MCF 10A (cell line): ENCODE data around the gene MOCS1. TPM values are rescaled to one million over a fixed set of nuclear protein-coding genes. Genes with fewer than 3 reads are reported as not detected.

Source experiments
- BruUV-seq: library from RNA; stranded (reverse); fragments of 400-500 nt; replicated peaks from 2 replicates; lab custom pipeline; 2021; lab: Mats Ljungman, UMichigan
- CTCF ChIA-PET: fragments of 300-600 bp; sonication (Branson Sonifier 250); formaldehyde crosslinking; extraction: SDS; loops from one replicate; lab custom pipeline; 2021; ENCODE audit warnings: antibody characterized with exemption, inconsistent platforms; lab: Yijun Ruan, JAX
- POLR2A ChIA-PET: fragments of 300-600, 350-650 bp; sonication (Branson Sonifier 250); formaldehyde crosslinking; extraction: SDS; loops from one replicate; lab custom pipeline; 2020; ENCODE audit warnings: antibody characterized with exemption, inconsistent platforms; lab: Yijun Ruan, JAX
- DNase-seq: peaks from one replicate; pipeline ENCODE4 v3.0.0-alpha.2; 2018; ENCODE audit not compliant: unreplicated experiment
- H3K27ac Mint-ChIP-seq: one replicate; pipeline ENCODE4 v1.8.0; 2022; ENCODE audit warnings: mild to moderate bottlenecking, low read depth, mixed read lengths; ENCODE audit not compliant: unreplicated experiment
- H3K27me3 Mint-ChIP-seq: one replicate; pipeline ENCODE4 v1.8.0; 2022; ENCODE audit warnings: mixed read lengths; ENCODE audit not compliant: insufficient read depth, unreplicated experiment
- H3K36me3 Mint-ChIP-seq: one replicate; pipeline ENCODE4 v1.8.0; 2022; ENCODE audit warnings: mild to moderate bottlenecking, moderate library complexity, mixed read lengths; ENCODE audit not compliant: insufficient read depth, unreplicated experiment
- H3K4me1 Mint-ChIP-seq: one replicate; pipeline ENCODE4 v1.8.0; 2022; ENCODE audit warnings: mixed read lengths; ENCODE audit not compliant: insufficient read depth, unreplicated experiment
- H3K4me3 Mint-ChIP-seq: one replicate; pipeline ENCODE4 v1.8.0; 2022; ENCODE audit warnings: mild to moderate bottlenecking, moderate library complexity, mixed read lengths; ENCODE audit not compliant: unreplicated experiment
- H3K9me3 Mint-ChIP-seq: one replicate; pipeline ENCODE4 v1.8.0; 2022; ENCODE audit warnings: mixed read lengths; ENCODE audit not compliant: unreplicated experiment
- intact Hi-C: fragments of 100-400 bp; cut with micrococcal nuclease; formaldehyde crosslinking; loops from 2 replicates; pipeline ENCODE4 v1.14.1; 2022
- total RNA-seq: library from RNA; stranded (reverse); gene quantifications from 2 replicates; pipeline ENCODE4 v1.2.3, GENCODE V29; 2022
- TF ChIP-seq, protein P1 (sequence below): fragments of 200-600 bp; IDR thresholded peaks from one replicate; pipeline ENCODE4 v1.8.0; 2022; ENCODE audit warnings: antibody characterized with exemption, mild to moderate bottlenecking; ENCODE audit not compliant: unreplicated experiment

Gene MOCS1
- total RNA-seq, 1 experiment from 2014 or later, result 5.3 TPM

DNA sequence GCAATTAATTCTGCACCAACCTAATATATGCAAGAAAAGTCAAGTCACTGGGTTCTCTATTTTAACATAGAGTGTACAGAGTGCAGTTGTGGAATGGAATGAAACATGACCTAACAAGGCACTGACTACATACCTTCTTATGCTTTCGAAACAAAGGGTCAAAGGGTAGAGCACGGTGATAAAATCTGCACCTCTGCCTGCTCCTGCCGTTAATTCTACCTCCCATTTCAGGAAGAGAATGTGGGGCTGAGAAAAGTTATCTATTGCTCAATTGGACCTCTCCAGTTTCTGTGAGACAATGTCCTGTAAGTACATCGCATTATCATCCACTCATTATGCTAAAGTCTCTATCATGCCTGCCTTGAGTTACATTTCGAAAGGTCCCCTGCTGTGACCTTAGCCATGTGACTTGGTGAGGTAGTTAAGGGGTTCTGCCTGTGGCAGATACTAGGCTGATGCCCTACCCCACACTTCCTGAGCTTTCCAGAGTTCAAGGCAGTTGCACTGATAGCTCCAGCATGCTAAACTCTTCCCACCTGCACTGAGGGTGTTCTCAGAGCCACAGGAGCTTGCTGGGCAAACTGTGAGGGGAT lies 14.0 kb upstream of the MOCS1 start:
- intact Hi-C loops, result no loop called here
- no peak for DNase-seq
- TF ChIP-seq, protein P1, sequence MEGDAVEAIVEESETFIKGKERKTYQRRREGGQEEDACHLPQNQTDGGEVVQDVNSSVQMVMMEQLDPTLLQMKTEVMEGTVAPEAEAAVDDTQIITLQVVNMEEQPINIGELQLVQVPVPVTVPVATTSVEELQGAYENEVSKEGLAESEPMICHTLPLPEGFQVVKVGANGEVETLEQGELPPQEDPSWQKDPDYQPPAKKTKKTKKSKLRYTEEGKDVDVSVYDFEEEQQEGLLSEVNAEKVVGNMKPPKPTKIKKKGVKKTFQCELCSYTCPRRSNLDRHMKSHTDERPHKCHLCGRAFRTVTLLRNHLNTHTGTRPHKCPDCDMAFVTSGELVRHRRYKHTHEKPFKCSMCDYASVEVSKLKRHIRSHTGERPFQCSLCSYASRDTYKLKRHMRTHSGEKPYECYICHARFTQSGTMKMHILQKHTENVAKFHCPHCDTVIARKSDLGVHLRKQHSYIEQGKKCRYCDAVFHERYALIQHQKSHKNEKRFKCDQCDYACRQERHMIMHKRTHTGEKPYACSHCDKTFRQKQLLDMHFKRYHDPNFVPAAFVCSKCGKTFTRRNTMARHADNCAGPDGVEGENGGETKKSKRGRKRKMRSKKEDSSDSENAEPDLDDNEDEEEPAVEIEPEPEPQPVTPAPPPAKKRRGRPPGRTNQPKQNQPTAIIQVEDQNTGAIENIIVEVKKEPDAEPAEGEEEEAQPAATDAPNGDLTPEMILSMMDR, result no peak
- Mint-ChIP-seq H3K27me3 (no peaks in the 10 kb centered on the region), H3K27ac (no peak overlapping the region), H3K4me1 (no peaks in the 10 kb centered on the region), H3K4me3 (no peak overlapping the region), H3K36me3 (no peaks in the 10 kb centered on the region), H3K9me3 (no peaks in the 10 kb centered on the region)
- BruUV-seq, result no TSS peak
- ChIA-PET POLR2A (no interaction called here), CTCF (interaction anchor here (0.6 kb wide), 1 partner anchor 1445 kb away, joined by 3 read pairs; no protein-coding TSS in a partner anchor)

DNA sequence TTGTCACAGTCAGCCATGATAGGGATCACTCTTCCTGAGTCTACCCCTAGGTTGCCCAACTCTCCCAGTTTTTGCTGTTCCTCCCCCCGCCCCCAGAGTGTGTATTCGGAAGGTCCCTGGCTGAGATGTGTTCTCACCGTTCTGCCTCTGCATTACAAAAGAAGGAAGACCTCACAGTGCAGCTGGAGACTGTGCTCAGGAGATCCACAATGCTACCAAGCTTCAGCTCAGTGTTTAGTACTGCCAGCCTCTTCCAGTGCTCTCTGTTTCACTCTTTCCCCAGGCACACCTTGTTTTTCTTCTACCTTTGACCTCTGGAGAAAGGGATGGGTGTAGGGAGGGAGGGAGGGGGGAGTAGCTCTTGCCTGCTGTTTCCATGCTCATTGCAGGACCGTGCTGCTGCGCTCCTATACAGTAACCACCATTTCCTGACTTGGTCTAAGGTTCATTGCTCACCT lies 13.4 kb upstream of the MOCS1 start:
- no peaks in the 10 kb centered on the region for H3K9me3 Mint-ChIP-seq
- H3K36me3 Mint-ChIP-seq, result no peaks in the 10 kb centered on the region
- no peak overlapping the region for H3K27ac Mint-ChIP-seq
- no peaks in the 10 kb centered on the region for H3K27me3 Mint-ChIP-seq
- ChIA-PET CTCF (interaction anchor here (0.6 kb wide), 1 partner anchor 23 kb away, joined by 3 read pairs; no protein-coding TSS in a partner anchor), POLR2A (interaction anchor here (1.9 to 2.2 kb wide), 2 partner anchors 9 to 13 kb away, joined by 7 to 9 read pairs; partner anchors contain the start of gene MOCS1)
- no peaks in the 10 kb centered on the region for H3K4me1 Mint-ChIP-seq
- DNase-seq, result no peak
- no peak overlapping the region for H3K4me3 Mint-ChIP-seq
- intact Hi-C loops, result no loop called here
- BruUV-seq, result no TSS peak
- TF ChIP-seq, protein P1, result no peak

DNA sequence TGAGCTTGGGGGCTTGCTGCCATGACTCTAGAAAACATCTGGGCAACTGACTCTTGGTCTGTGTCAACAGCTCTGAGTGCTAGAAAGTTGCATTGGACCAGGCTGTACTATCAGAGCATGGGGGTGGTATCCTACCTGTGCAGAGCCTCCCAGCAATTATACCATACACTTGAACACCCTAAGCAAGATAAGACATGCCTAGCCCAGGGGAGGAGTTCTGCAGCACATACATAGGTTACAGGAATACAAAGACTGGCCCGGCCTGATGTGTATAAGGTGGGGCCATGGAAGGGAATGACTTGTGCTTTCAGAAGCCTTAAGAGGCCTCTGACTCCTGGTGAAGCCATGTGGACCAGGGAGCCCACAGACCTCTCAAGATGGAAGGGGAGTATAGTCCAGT lies 11.4 kb upstream of the MOCS1 start:
- H3K4me3 Mint-ChIP-seq, result no peak overlapping the region
- no peak for DNase-seq
- ChIA-PET POLR2A (interaction anchor here (1.7 to 2.2 kb wide), 2 partner anchors 11 to 18 kb away, joined by 4 to 7 read pairs; partner anchors contain the start of gene MOCS1), CTCF (interaction anchor here (1.2 to 1.4 kb wide), 2 partner anchors 651 to 1083 kb away, joined by 3 read pairs; no protein-coding TSS in a partner anchor)
- no peaks in the 10 kb centered on the region for H3K36me3 Mint-ChIP-seq
- H3K27ac Mint-ChIP-seq, result no peak overlapping the region
- H3K4me1 Mint-ChIP-seq, result no peaks in the 10 kb centered on the region
- no peaks in the 10 kb centered on the region for H3K9me3 Mint-ChIP-seq
- TF ChIP-seq, protein P1, result no peak
- H3K27me3 Mint-ChIP-seq, result no peaks in the 10 kb centered on the region
- BruUV-seq, result no TSS peak
- intact Hi-C loops, result no loop called here

DNA sequence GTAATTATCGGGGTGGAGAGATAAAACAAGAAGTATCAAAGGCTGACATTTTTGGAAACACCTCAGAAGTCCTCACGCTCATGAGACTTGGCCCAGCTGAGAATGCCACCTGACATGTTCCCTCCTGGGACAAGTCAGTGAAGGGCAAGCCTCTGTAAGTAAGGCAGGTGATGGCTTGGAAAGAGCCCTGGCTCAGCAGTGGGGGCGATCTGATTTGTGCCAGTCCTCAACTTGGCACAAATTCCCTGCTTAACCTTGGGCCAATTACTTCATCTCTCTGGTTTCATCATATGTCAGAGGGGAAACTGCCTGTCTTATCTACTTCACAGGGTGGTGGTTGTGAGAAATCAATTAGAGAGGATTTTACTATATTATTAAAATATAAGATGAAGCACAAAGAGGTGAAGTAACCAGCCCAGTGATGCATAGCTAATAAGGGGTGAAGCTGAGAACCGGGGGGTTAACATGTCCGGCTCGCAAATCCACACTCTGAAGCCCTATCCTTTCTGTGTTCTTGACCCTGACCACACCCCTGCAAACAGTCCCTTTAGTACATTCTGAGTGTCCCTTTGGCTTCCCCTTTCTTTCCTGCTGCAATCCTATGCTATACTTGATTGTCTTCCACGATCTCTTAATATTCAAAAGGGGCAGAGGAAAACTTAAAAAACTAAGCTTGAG lies 8.8 kb upstream of the MOCS1 start:
- CTCF ChIA-PET, result interaction anchor here (0.5 to 0.7 kb wide), 2 partner anchors 657 to 1065 kb away, joined by 3 to 4 read pairs; no protein-coding TSS in a partner anchor
- no peaks in the 10 kb centered on the region for H3K36me3 Mint-ChIP-seq

More for the DNA sequence above, 8.8 kb upstream of the MOCS1 start:
- no TSS peak for BruUV-seq
- no peak for DNase-seq
- TF ChIP-seq, protein P1, result no peak
- Mint-ChIP-seq H3K9me3 (no peaks in the 10 kb centered on the region), H3K4me1 (peaks cover 5% of the 10 kb centered on the region), H3K4me3 (no peak overlapping the region), H3K27ac (no peak overlapping the region), H3K27me3 (no peaks in the 10 kb centered on the region)
- POLR2A ChIA-PET, result no interaction called here
- intact Hi-C loops, result no loop called here
